Measurements from ENCODE around the gene SMG1. TPM values are rescaled to one million over a fixed set of nuclear protein-coding genes. Genes with fewer than 3 reads are reported as not detected.
"Not testable (repeated sequence)": the region's sequence is repeated elsewhere in the genome, so short reads cannot be mapped to it uniquely, and the experiment has no call there.

Gene SMG1
- total and polyA plus RNA-seq, 4 donors: 4.6 to 123 (median 57.3) TPM

GRCh38 chr16:18877734-18878133 is 48.5 kb downstream of the SMG1 start:
- H3K4me3 ChIP-seq (ENCODE audit: low read length in 2 of 2); H3K9me3 ChIP-seq (ENCODE audit: control insufficient read depth, low read length); H3K27ac ChIP-seq (ENCODE audit: low read depth in 1 of 2, low read length in 2 of 2); H3K27me3 ChIP-seq (ENCODE audit: control insufficient read depth in 1 of 2, insufficient read depth in 2 of 2, low read length in 1 of 2); intact Hi-C loops (cut with DNase I); H3K4me1 ChIP-seq (ENCODE audit: control insufficient read depth in 1 of 2, insufficient read depth in 2 of 2, low read length in 2 of 2); DNase-seq; ATAC-seq (ENCODE audit: low FRiP score); H3K36me3 ChIP-seq (ENCODE audit: control insufficient read depth in 1 of 2, insufficient read depth in 2 of 2, low read length in 1 of 2): not testable (repeated sequence)
- WGBS, 2 donors: 86 to 89% methylated on average over 4 of the region's 4 CpGs

- H3K9me3 ChIP-seq (ENCODE audit: control insufficient read depth, low read length); H3K36me3 ChIP-seq (ENCODE audit: control insufficient read depth in 1 of 2, insufficient read depth in 2 of 2, low read length in 1 of 2); H3K27me3 ChIP-seq (ENCODE audit: control insufficient read depth in 1 of 2, insufficient read depth in 2 of 2, low read length in 1 of 2); intact Hi-C loops (cut with DNase I); H3K4me1 ChIP-seq (ENCODE audit: control insufficient read depth in 1 of 2, insufficient read depth in 2 of 2, low read length in 2 of 2); H3K27ac ChIP-seq (ENCODE audit: low read depth in 1 of 2, low read length in 2 of 2); H3K4me3 ChIP-seq (ENCODE audit: low read length in 2 of 2); ATAC-seq (ENCODE audit: low FRiP score); DNase-seq: not testable (repeated sequence)
- 76 to 77% methylated on average over 4 of the region's 4 CpGs for WGBS, 2 donors
Observed at GRCh38 chr16:18877259-18877658, 48.9 kb downstream of the SMG1 start.

- H3K27ac ChIP-seq (ENCODE audit: low read depth in 1 of 2, low read length in 2 of 2); intact Hi-C loops (cut with DNase I): not testable (repeated sequence)
- WGBS, 2 donors: 81 to 93% methylated on average over 5 of the region's 5 CpGs
Observed at GRCh38 chr16:18876301-18876700, 49.9 kb downstream of the SMG1 start.

GRCh38 chr16:18869043-18869771 is 57.0 kb downstream of the SMG1 start:
- H3K4me1 ChIP-seq (ENCODE audit: control insufficient read depth in 1 of 2, insufficient read depth in 2 of 2, low read length in 2 of 2); intact Hi-C loops (cut with DNase I); ATAC-seq (ENCODE audit: low FRiP score); H3K9me3 ChIP-seq (ENCODE audit: control insufficient read depth, low read length); H3K4me3 ChIP-seq (ENCODE audit: low read length in 2 of 2); H3K27me3 ChIP-seq (ENCODE audit: control insufficient read depth in 1 of 2, insufficient read depth in 2 of 2, low read length in 1 of 2); H3K27ac ChIP-seq (ENCODE audit: low read depth in 1 of 2, low read length in 2 of 2); DNase-seq; H3K36me3 ChIP-seq (ENCODE audit: control insufficient read depth in 1 of 2, insufficient read depth in 2 of 2, low read length in 1 of 2): not testable (repeated sequence)
- WGBS, 2 donors: 79 to 87% methylated on average over 2 of the region's 2 CpGs

More at GRCh38 chr16:18876301-18876700, 49.9 kb downstream of the SMG1 start:
- H3K4me3 ChIP-seq (ENCODE audit: low read length in 2 of 2); H3K9me3 ChIP-seq (ENCODE audit: control insufficient read depth, low read length); H3K36me3 ChIP-seq (ENCODE audit: control insufficient read depth in 1 of 2, insufficient read depth in 2 of 2, low read length in 1 of 2); H3K27me3 ChIP-seq (ENCODE audit: control insufficient read depth in 1 of 2, insufficient read depth in 2 of 2, low read length in 1 of 2); ATAC-seq (ENCODE audit: low FRiP score); DNase-seq; H3K4me1 ChIP-seq (ENCODE audit: control insufficient read depth in 1 of 2, insufficient read depth in 2 of 2, low read length in 2 of 2): not testable (repeated sequence)

DNA sequence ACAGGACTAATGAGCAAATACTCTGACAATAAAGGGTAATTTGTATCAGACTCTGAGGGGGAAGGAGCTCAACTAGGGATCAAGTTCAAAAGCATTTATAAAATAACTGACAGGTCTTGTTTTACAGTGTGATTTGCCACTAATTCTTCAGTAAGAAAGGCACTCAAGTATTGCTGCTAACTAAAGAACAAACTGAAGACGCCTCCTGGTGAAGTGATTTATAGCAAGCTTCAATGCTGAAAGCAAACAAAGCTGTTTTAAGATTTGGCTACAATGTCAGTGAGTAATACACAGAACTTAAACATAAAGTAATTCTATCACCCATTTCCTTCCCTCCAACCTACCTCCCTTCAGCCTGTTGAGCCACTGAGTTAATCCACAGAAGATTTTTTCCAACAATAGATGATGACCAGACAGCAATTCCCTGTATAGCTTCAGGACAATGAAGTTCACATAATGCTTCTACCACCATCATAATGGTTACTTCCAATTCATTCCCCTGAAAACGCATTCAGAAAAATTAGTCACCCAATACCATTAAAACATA is 59.9 kb downstream of the SMG1 start:
- H3K27ac ChIP-seq (ENCODE audit: low read depth in 1 of 2, low read length in 2 of 2); DNase-seq; H3K4me1 ChIP-seq (ENCODE audit: control insufficient read depth in 1 of 2, insufficient read depth in 2 of 2, low read length in 2 of 2); ATAC-seq (ENCODE audit: low FRiP score); H3K36me3 ChIP-seq (ENCODE audit: control insufficient read depth in 1 of 2, insufficient read depth in 2 of 2, low read length in 1 of 2); H3K27me3 ChIP-seq (ENCODE audit: control insufficient read depth in 1 of 2, insufficient read depth in 2 of 2, low read length in 1 of 2); intact Hi-C loops (cut with DNase I); H3K4me3 ChIP-seq (ENCODE audit: low read length in 2 of 2); H3K9me3 ChIP-seq (ENCODE audit: control insufficient read depth, low read length): not testable (repeated sequence)
- WGBS, 2 donors: 63 to 64% methylated on average over 2 of the region's 2 CpGs

DNA sequence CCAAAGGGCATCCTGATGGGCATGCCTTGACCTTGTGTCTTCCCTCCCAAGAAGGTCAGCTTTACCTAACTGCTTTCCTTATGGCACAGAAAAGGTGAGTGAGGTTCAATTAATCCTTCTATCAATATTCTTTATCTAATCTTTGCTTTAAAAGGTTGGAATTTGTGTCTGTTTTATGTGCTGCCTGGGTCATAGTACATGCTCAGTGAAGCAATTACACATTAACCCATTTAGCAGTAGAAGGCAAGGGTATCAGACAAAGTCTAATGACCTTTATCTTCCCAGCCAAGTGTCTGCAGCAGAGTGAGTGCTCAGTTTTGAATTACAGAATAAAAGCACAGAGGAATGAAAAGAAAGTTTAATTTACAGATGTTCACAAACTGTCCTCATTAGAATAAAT is 63.3 kb downstream of the SMG1 start:
- H3K27ac ChIP-seq (ENCODE audit: low read depth in 1 of 2, low read length in 2 of 2); H3K9me3 ChIP-seq (ENCODE audit: control insufficient read depth, low read length); DNase-seq; H3K4me3 ChIP-seq (ENCODE audit: low read length in 2 of 2); H3K27me3 ChIP-seq (ENCODE audit: control insufficient read depth in 1 of 2, insufficient read depth in 2 of 2, low read length in 1 of 2); H3K36me3 ChIP-seq (ENCODE audit: control insufficient read depth in 1 of 2, insufficient read depth in 2 of 2, low read length in 1 of 2); ATAC-seq (ENCODE audit: low FRiP score); intact Hi-C loops (cut with DNase I); H3K4me1 ChIP-seq (ENCODE audit: control insufficient read depth in 1 of 2, insufficient read depth in 2 of 2, low read length in 2 of 2): not testable (repeated sequence)

DNA sequence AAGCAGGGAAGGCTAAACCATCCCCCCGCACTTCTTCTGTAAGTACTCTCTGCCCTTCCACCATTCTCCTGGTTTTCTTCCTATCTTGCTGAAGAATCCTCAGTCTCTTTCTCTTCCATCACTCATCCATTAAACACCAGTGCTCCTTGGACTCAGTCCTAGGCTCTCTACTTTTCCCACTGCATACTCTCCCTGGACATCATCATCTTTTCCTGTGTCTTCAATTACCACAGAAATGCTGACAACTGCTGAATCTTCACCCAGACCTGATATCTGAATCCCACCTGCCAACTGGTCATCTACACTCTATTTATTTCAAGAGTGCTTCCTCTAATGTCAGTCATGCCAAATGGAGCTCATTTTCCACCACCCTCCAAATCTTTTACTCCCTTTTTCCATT is 71.0 kb downstream of the SMG1 start:
- no peaks in the 10 kb centered on the region for H3K9me3 ChIP-seq (ENCODE audit: control insufficient read depth, low read length)
- no peak overlapping the region for H3K4me3 ChIP-seq (ENCODE audit: low read length in 2 of 2)
- H3K36me3 ChIP-seq (ENCODE audit: control insufficient read depth in 1 of 2, insufficient read depth in 2 of 2, low read length in 1 of 2): peaks cover 5 to 6% of the 10 kb centered on the region in 2 donors
- H3K27ac ChIP-seq (ENCODE audit: low read depth in 1 of 2, low read length in 2 of 2): no peak overlapping the region
- WGBS, 2 donors: 87 to 88% methylated on average over 1 of the region's 1 CpG
- no peaks in the 10 kb centered on the region for H3K4me1 ChIP-seq (ENCODE audit: control insufficient read depth in 1 of 2, insufficient read depth in 2 of 2, low read length in 2 of 2)
- H3K27me3 ChIP-seq (ENCODE audit: control insufficient read depth in 1 of 2, insufficient read depth in 2 of 2, low read length in 1 of 2): no peaks in the 10 kb centered on the region
- ATAC-seq (ENCODE audit: low FRiP score) (no peak), DNase-seq (no peak)
- intact Hi-C loops (cut with DNase I): loop anchor here in 1 of 2 donors (10.0 kb wide), 1 partner anchor 50 kb away; the partner anchor contains the start of gene ARL6IP1

GRCh38 chr16:18853694-18854093 is 72.5 kb downstream of the SMG1 start:
- Histone ChIP-seq H3K9me3 (ENCODE audit: control insufficient read depth, low read length) (no peaks in the 10 kb centered on the region), H3K27me3 (ENCODE audit: control insufficient read depth in 1 of 2, insufficient read depth in 2 of 2, low read length in 1 of 2) (no peaks in the 10 kb centered on the region), H3K4me3 (ENCODE audit: low read length in 2 of 2) (no peak overlapping the region), H3K36me3 (ENCODE audit: control insufficient read depth in 1 of 2, insufficient read depth in 2 of 2, low read length in 1 of 2) (peaks cover 5 to 9% of the 10 kb centered on the region in 2 donors), H3K27ac (ENCODE audit: low read depth in 1 of 2, low read length in 2 of 2) (no peak overlapping the region), H3K4me1 (ENCODE audit: control insufficient read depth in 1 of 2, insufficient read depth in 2 of 2, low read length in 2 of 2) (no peaks in the 10 kb centered on the region)
- DNase-seq (no peak), ATAC-seq (ENCODE audit: low FRiP score) (no peak)
- intact Hi-C loops (cut with DNase I): loop anchor here in 1 of 2 donors (10.0 kb wide), 1 partner anchor 49 kb away; the partner anchor contains the start of gene ARL6IP1

DNA sequence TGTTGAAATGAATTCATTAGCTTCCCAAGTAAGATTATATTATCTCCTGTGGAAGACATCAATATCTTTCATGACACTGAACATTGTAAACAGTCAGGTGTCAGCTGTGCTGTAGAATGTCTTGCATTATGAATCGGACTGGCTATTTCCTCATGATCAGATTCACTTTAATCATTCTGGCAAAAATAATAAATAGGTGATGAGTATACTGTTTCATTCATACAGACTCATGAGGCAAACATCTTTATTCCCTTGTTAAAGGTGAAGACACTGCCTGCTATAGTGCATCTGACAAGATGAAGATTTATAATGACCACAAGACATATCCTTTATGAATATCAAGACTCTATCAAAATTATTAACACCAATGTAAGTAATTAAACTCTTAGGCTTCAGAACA is 73.6 kb downstream of the SMG1 start:
- no peaks in the 10 kb centered on the region for H3K27me3 ChIP-seq (ENCODE audit: control insufficient read depth in 1 of 2, insufficient read depth in 2 of 2, low read length in 1 of 2)
- H3K4me3 ChIP-seq (ENCODE audit: low read length in 2 of 2): no peak overlapping the region
- no peak overlapping the region for H3K27ac ChIP-seq (ENCODE audit: low read depth in 1 of 2, low read length in 2 of 2)
- H3K9me3 ChIP-seq (ENCODE audit: control insufficient read depth, low read length): no peaks in the 10 kb centered on the region
- 91 to 94% methylated on average over 1 of the region's 1 CpG for WGBS, 2 donors
- H3K36me3 ChIP-seq (ENCODE audit: control insufficient read depth in 1 of 2, insufficient read depth in 2 of 2, low read length in 1 of 2): peaks cover 5 to 9% of the 10 kb centered on the region in 2 donors
- H3K4me1 ChIP-seq (ENCODE audit: control insufficient read depth in 1 of 2, insufficient read depth in 2 of 2, low read length in 2 of 2): no peaks in the 10 kb centered on the region
- DNase-seq (no peak), ATAC-seq (ENCODE audit: low FRiP score) (no peak)
- intact Hi-C loops (cut with DNase I): loop anchor here in 1 of 2 donors (10.0 kb wide), 1 partner anchor 48 kb away; the partner anchor contains the start of gene ARL6IP1

All from aorta (tissue), 5 donors.